K562 (cell line): Measurements from ENCODE around the gene GBX1. TPM values are rescaled to one million over a fixed set of nuclear protein-coding genes. Genes with fewer than 3 reads are reported as not detected.

Experiments
- BRCA1 ChIP-seq, 2 experiments: fragments of 450-650 bp in 1 of 2; sonication (generic) in 1 of 2; formaldehyde crosslinking in 1 of 2; IDR thresholded peaks; 2 replicates each; pipeline versions ENCODE4 v1.5.0 to v1.6.1; 2017 to 2020; ENCODE audit warnings: mild to moderate bottlenecking in 1 of 2, missing genetic modification reagents in 1 of 2
- BRF1 ChIP-seq: IDR thresholded peaks from 3 replicates; pipeline ENCODE4 v1.6.1; 2011; ENCODE audit warnings: borderline replicate concordance, mild to moderate bottlenecking; ENCODE audit not compliant: insufficient read length; ENCODE audit errors: extremely low read depth
- EGR1 ChIP-seq: fragments of 450-650 bp; conservative IDR thresholded peaks from 2 replicates; pipeline ENCODE4 v1.6.1; 2017; ENCODE audit warnings: mild to moderate bottlenecking
- FOXJ3 ChIP-seq: sonication (generic); formaldehyde crosslinking; IDR thresholded peaks from 2 replicates; pipeline ENCODE4 v1.4.0; 2020; ENCODE audit warnings: mild to moderate bottlenecking, missing genetic modification reagents
- GATAD2A ChIP-seq: fragments of 450-650 bp; IDR thresholded peaks from 2 replicates; pipeline ENCODE4 v1.6.1; 2017
- HDAC1 ChIP-seq, 2 experiments: fragments of 450-650 bp; IDR thresholded peaks; 2 replicates each; pipeline ENCODE4 v1.6.1; 2016 to 2017; ENCODE audit warnings: inconsistent platforms in 1 of 2, mild to moderate bottlenecking in 1 of 2, moderate library complexity in 1 of 2
- HDAC2 ChIP-seq: fragments of 450-650 bp; IDR thresholded peaks from 2 replicates; pipeline ENCODE4 v1.6.1; 2016; ENCODE audit warnings: mild to moderate bottlenecking
- MAFG ChIP-seq: fragments of 450-650 bp; conservative IDR thresholded peaks from 2 replicates; pipeline ENCODE4 v1.6.1; 2016; ENCODE audit warnings: missing genetic modification characterization, missing compliant biosample characterization
- MAZ ChIP-seq, 2 experiments: fragments of 450-650 bp in 1 of 2; sonication (generic) in 1 of 2; formaldehyde crosslinking; IDR thresholded peaks in 1 of 2; conservative IDR thresholded peaks in 1 of 2; 2 replicates each; pipeline versions ENCODE4 v1.4.0 to v1.5.0; 2020; ENCODE audit warnings: mild to moderate bottlenecking in 1 of 2, missing genetic modification reagents in 1 of 2
- MLLT1 ChIP-seq, 2 experiments: fragments of 450-650 bp; IDR thresholded peaks; 2 replicates each; pipeline ENCODE4 v1.6.1; 2016
- NFXL1 ChIP-seq: fragments of 450-650 bp; formaldehyde crosslinking; IDR thresholded peaks from 2 replicates; pipeline ENCODE4 v1.4.0; 2021; ENCODE audit warnings: mild to moderate bottlenecking
- NR4A1 ChIP-seq, 2 experiments: fragments of 250-450 bp in 1 of 2; fragments of 450-650 bp in 1 of 2; sonication (Bioruptor Pico) in 1 of 2; IDR thresholded peaks; 2 replicates each; pipeline versions ENCODE4 v1.4.0 to v1.6.1; 2016 to 2020; ENCODE audit warnings: mild to moderate bottlenecking in 2 of 2, missing compliant biosample characterization in 1 of 2, missing genetic modification characterization in 1 of 2, moderate library complexity in 1 of 2
- NRF1 ChIP-seq, 2 experiments: fragments of 450-650 bp; IDR thresholded peaks in 1 of 2; conservative IDR thresholded peaks in 1 of 2; 2 replicates each; pipeline ENCODE4 v1.6.1; 2014; ENCODE audit warnings: mild to moderate bottlenecking in 2 of 2
- PHB2 ChIP-seq: fragments of 450-650 bp; IDR thresholded peaks from 2 replicates; pipeline ENCODE4 v1.6.1; 2017; ENCODE audit warnings: low read depth
- POLR2H ChIP-seq: IDR thresholded peaks from 2 replicates; pipeline ENCODE4 v1.6.1; 2016; ENCODE audit warnings: missing genetic modification characterization, low read depth, mild to moderate bottlenecking, control low read depth, missing compliant biosample characterization, moderate library complexity
- RBBP5 ChIP-seq: fragments of 200-600 bp; sonication (generic); IDR thresholded peaks from 2 replicates; pipeline ENCODE4 v1.6.1; 2012; ENCODE audit warnings: borderline replicate concordance, mild to moderate bottlenecking, low read length, control low read depth, inconsistent platforms; ENCODE audit not compliant: insufficient read depth, poor library complexity, severe bottlenecking
- RNF2 ChIP-seq: sonication (generic); IDR thresholded peaks from 2 replicates; pipeline ENCODE4 v1.6.1; 2016
- SMARCA4 ChIP-seq: fragments of 450-650 bp; IDR thresholded peaks from 2 replicates; pipeline ENCODE4 v1.6.1; 2016
- ZFPM2 ChIP-seq: fragments of 250-450 bp; sonication (Bioruptor Pico); IDR thresholded peaks from 2 replicates; pipeline ENCODE4 v1.5.1; 2022; ENCODE audit warnings: mild to moderate bottlenecking
- ZNF24 ChIP-seq: fragments of 450-650 bp; IDR thresholded peaks from 2 replicates; pipeline ENCODE4 v1.6.1; 2016
- ZNF263 ChIP-seq: sonication (generic); formaldehyde crosslinking; IDR thresholded peaks from 2 replicates; pipeline ENCODE4 v1.8.0; 2022; ENCODE audit warnings: mild to moderate bottlenecking, missing genetic modification reagents, borderline replicate concordance
- ZNF408 ChIP-seq: fragments of 250-450 bp; sonication (Bioruptor Pico); IDR thresholded peaks from 2 replicates; pipeline ENCODE4 v1.4.0; 2020; ENCODE audit warnings: low read depth, mild to moderate bottlenecking, moderate library complexity
- ZNF511 ChIP-seq: sonication (generic); formaldehyde crosslinking; IDR thresholded peaks from 2 replicates; pipeline ENCODE4 v1.8.0; 2022; ENCODE audit warnings: mild to moderate bottlenecking, missing genetic modification reagents
- polyA plus RNA-seq, 8 experiments: library from polyadenylated mRNA; depleted of rRNA in 4 of 8; stranded (reverse) in 5 of 8; unstranded in 3 of 8; fragments of >200 nt; fragmentation: Nextera tagmentation in 2 of 8; fragmentation: Illumina TruSeq in 1 of 8; extraction: Ambion mirVana in 2 of 8; extraction: Trizol in 1 of 8; gene quantifications; 2 replicates each; pipeline versions ENCODE4 v1.2.1 to v1.2.3, GENCODE V29; 2011 to 2014; ENCODE audit warnings: inconsistent platforms in 1 of 8, missing spikeins in 1 of 8
- total RNA-seq, 7 experiments: library from RNA; depleted of rRNA in 6 of 7; stranded (reverse); fragments of >200 nt in 6 of 7; fragmentation: Illumina TruSeq in 2 of 7; extraction: Trizol in 2 of 7; gene quantifications; 2 replicates each; pipeline versions ENCODE4 v1.2.1 to v1.2.3, GENCODE V29; 2011 to 2021; ENCODE audit warnings: low replicate concordance in 1 of 7
- TF ChIP-seq, protein P1 (sequence below), 2 experiments: IDR thresholded peaks; 2 replicates each; pipeline ENCODE4 v1.6.1; 2011; ENCODE audit warnings: borderline replicate concordance in 1 of 2, control low read depth in 1 of 2, low read depth in 1 of 2, low read length in 1 of 2, mild to moderate bottlenecking in 1 of 2, mixed read lengths in 1 of 2, moderate library complexity in 1 of 2; ENCODE audit not compliant: insufficient read depth in 1 of 2, insufficient read length in 1 of 2, poor library complexity in 1 of 2, severe bottlenecking in 1 of 2; ENCODE audit errors: extremely low read depth in 1 of 2

Gene GBX1
- total and polyA plus RNA-seq, 9 of the 15 experiments (the other 6 are each of a cell fraction or from before 2014, with no cell fraction given), result not detected

- peak; percentile 76; the same call in 1 of the 2 replicates for TF ChIP-seq RNF2
- 0 out of 2 replicates have a peak, but pooled peaks have one; percentile 22 for TF ChIP-seq GATAD2A
- TF ChIP-seq FOXJ3 (CRISPR knock-in tag), result no peak
- TF ChIP-seq BRCA1 (IDR thresholded peaks at IDR 0.05), result no peak
- no peak for TF ChIP-seq BRCA1 (CRISPR knock-in tag; IDR thresholded peaks at IDR 0.05)
- TF ChIP-seq ZFPM2, result 0 out of 2 replicates have a peak, but pooled peaks have one; percentile 21
- TF ChIP-seq NRF1 (conservative IDR thresholded peaks at IDR 0.05 in 1 of 2, IDR thresholded peaks at IDR 0.05 in 1 of 2), result peak in 1 of 2 experiments; percentile 31; a peak in 1 of 4 replicates
- TF ChIP-seq PHB2, result peak; percentile 81
- TF ChIP-seq NR4A1 (CRISPR knock-in tag; IDR thresholded peaks at IDR 0.05), result no peak
- no peak for TF ChIP-seq NR4A1 (tag; IDR thresholded peaks at IDR 0.05)
- peak in 1 of 2 experiments; percentile 53; a peak in 1 of 4 replicates for TF ChIP-seq HDAC1 (IDR thresholded peaks at IDR 0.05)
- no peak for TF ChIP-seq NFXL1 (CRISPR knock-in tag)
- TF ChIP-seq POLR2H (tag), result no peak
- peak; percentile 42 for TF ChIP-seq EGR1
- TF ChIP-seq ZNF263 (CRISPR knock-in tag), result no peak
- TF ChIP-seq, protein P1, sequence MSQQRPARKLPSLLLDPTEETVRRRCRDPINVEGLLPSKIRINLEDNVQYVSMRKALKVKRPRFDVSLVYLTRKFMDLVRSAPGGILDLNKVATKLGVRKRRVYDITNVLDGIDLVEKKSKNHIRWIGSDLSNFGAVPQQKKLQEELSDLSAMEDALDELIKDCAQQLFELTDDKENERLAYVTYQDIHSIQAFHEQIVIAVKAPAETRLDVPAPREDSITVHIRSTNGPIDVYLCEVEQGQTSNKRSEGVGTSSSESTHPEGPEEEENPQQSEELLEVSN (IDR thresholded peaks at IDR 0.05; ENCODE audit: borderline replicate concordance in 1 of 2, extremely low read depth in 1 of 2, insufficient read depth in 1 of 2, insufficient read length in 1 of 2, low read depth in 1 of 2, low read length in 1 of 2, poor library complexity in 1 of 2, severe bottlenecking in 1 of 2), result peak; percentile 23 to 74
- peak; percentile 68; the same call in 1 of the 2 replicates for TF ChIP-seq HDAC2
- TF ChIP-seq RBBP5, result peak; percentile 33
- peak; percentile 82 to 93 for TF ChIP-seq MAZ (CRISPR knock-in tag; conservative IDR thresholded peaks at IDR 0.05 in 1 of 2, IDR thresholded peaks at IDR 0.05 in 1 of 2)
- peak; percentile 66 to 91 for TF ChIP-seq MLLT1 (IDR thresholded peaks at IDR 0.05)
- TF ChIP-seq BRF1, result no peak
- TF ChIP-seq ZNF24, result 0 out of 2 replicates have a peak, but pooled peaks have one; percentile 31
- no peak for TF ChIP-seq ZNF408 (CRISPR knock-in tag)
- TF ChIP-seq MAFG (tag), result no peak
- peak; percentile 87 for TF ChIP-seq ZNF511 (CRISPR knock-in tag)
- TF ChIP-seq SMARCA4, result peak; percentile 50; the same call in 1 of the 2 replicates
Observed at GRCh38 chr7:151168003-151168786, 701 bp upstream of the GBX1 start (continued).
